HL-60/S4 treated with phorbol 12-myristate 13-acetate at 8.2 ng/mL for 4 days and 3 days (cell line): Measurements from ENCODE around the gene HPX.
"Not testable (repeated sequence)": the region's sequence is repeated elsewhere in the genome, so short reads cannot be mapped to it uniquely, and the experiment has no call there.

Experiments
- in situ Hi-C: fragments of 300-500 bp; cut with MboI; formaldehyde crosslinking; loops from 2 replicates; pipeline ENCODE4 v1.15.0; 2022; ENCODE audit warnings: low sequenced_read_pairs

The HPX gene

DNA sequence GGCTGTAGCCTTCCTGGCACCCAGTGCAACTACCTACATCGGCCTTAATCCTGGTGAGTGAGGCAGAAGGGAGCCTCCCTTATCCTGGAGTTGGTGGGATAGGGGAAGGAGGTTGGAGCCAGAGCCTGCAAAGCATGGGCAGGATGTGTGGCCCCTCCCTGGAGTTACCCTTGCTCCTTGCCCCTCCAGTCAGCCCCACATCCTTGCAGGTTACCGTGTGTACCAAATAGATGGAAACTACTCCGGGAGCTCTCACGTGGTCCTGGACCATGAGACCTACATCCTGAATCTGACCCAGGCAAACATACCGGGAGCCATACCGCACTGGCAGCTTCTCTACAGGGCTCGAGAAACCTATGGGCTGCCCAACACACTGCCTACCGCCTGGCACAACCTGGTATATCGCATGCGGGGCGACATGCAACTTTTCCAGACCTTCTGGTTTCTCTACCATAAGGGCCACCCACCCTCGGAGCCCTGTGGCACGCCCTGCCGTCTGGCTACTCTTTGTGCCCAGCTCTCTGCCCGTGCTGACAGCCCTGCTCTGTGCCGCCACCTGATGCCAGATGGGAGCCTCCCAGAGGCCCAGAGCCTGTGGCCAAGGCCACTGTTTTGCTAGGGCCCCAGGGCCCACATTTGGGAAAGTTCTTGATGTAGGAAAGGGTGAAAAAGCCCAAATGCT lies 46.7 kb downstream of the HPX start:
- in situ Hi-C loops: no loop called here

- in situ Hi-C loops: not testable (repeated sequence)
These were observed 48.5 kb downstream of the HPX start for GRCh38 chr11:6392251-6392650.

GRCh38 chr11:6391537-6392134 lies 49.2 kb downstream of the HPX start:
- in situ Hi-C loops: no loop called here

DNA sequence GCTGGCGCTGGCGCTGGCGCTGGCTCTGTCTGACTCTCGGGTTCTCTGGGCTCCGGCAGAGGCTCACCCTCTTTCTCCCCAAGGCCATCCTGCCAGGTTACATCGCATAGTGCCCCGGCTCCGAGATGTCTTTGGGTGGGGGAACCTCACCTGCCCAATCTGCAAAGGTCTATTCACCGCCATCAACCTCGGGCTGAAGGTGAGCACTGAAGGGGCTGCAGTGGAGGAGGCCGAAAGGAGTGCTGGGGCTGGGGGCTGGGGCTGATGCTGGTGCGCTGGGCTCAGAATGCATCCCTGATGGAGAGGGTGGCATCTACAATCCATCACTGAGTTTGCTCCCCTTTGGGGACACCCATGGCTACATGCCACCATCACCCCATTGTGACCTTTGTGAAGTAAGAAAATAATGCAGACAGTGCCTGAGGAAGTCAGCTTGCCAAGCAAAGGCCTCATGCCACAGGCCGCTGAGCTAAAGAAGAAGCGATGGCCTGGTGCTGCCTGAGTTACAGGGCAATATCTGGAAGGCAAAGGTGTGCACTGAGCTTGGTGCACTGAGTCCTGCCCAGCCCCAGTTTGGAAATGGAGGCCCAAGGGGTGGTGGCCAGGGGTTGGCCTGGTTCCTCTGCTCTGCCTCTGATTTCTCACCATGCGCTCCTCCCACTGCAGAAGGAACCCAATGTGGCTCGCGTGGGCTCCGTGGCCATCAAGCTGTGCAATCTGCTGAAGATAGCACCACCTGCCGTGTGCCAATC lies 49.9 kb downstream of the HPX start:
- in situ Hi-C loops: no loop called here

GRCh38 chr11:6389905-6390717 lies 50.7 kb downstream of the HPX start, which contains the start of gene SMPD1:
Gene SMPD1 (plus strand): TSS chr11:6390474. CDS start chr11:6390599, 125 bp downstream.
- in situ Hi-C loops: no loop called here

- in situ Hi-C loops: no loop called here
These were observed 52.0 kb downstream of the HPX start for GRCh38 chr11:6388748-6389147.

- in situ Hi-C loops: no loop called here
These were observed 52.8 kb downstream of the HPX start for GRCh38 chr11:6387811-6388599.

DNA sequence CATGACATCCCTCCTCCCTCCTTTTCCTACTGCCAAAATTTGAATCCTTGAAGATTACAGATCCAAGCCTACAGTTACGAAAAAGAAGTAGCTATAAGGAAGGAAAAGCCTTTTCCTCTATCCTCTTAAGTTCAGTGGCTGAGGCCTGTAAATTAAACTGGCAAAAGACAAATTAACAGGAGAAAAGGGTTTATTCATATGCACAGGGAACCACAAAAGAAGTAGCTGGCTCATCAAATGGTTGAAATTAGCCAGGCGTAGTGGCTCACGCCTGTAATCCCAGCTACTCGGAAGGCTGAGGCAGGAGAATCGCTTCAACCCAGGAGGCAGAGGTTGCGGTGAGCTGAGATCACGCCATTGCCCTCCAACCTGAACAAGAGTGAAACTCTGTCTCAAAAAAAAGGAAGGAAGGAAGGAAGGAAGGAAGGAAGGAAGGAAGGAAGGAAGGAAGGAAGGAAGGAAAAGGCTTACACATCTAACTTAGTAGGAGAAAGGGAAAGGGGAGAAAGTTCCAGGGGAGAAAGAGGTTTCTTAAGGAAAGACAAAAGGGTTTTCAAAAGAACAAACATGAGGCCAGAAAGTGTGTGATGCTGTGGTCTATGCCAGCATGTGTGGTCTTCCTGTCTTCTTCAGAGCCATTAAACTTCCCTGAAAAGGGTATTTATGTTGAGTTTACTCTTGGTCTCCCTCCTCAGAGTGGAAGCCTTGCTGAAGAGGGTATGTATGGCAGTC lies 55.6 kb downstream of the HPX start:
- in situ Hi-C loops: no loop called here
